BLaER1 treated with 17β-estradiol and CSF1 and Interleukin-3, amounts not matched to agents 10 nM and 100 nM (cell line): ENCODE measurements around the gene GPR78.

ENCODE experiments used
- H3K27ac ChIP-seq, 11 experiments: shearing (Covaris generic); formaldehyde crosslinking; 2 replicates each; pipeline ENCODE4 v1.8.1; 2022
- H3K27me3 ChIP-seq, 11 experiments: shearing (Covaris generic); formaldehyde crosslinking; 2 replicates each; pipeline ENCODE4 v1.8.1; 2022
- H3K36me3 ChIP-seq, 11 experiments: shearing (Covaris generic); formaldehyde crosslinking; 2 replicates each; pipeline ENCODE4 v1.8.1; 2022
- H3K4me1 ChIP-seq, 10 experiments: shearing (Covaris generic); formaldehyde crosslinking; 2 replicates each; pipeline ENCODE4 v1.8.1; 2022
- H3K4me2 ChIP-seq, 11 experiments: shearing (Covaris generic); formaldehyde crosslinking; 2 replicates each; pipeline ENCODE4 v1.8.1; 2022
- H3K4me3 ChIP-seq, 10 experiments: shearing (Covaris generic); formaldehyde crosslinking; 2 replicates each; pipeline ENCODE4 v1.8.1; 2022
- H3K9ac ChIP-seq, 11 experiments: shearing (Covaris generic); formaldehyde crosslinking; 2 replicates each; pipeline ENCODE4 v1.8.1; 2022
- H3K9me3 ChIP-seq, 11 experiments: shearing (Covaris generic); formaldehyde crosslinking; replicated peaks in 1 of 11; 2 replicates each; pipeline ENCODE4 v1.8.1; 2022
- H4K20me1 ChIP-seq, 11 experiments: shearing (Covaris generic); formaldehyde crosslinking; 2 replicates each; pipeline ENCODE4 v1.8.1; 2022
- Cebpa-rat ChIP-seq, 11 experiments: shearing (Covaris generic); IDR thresholded peaks; 2 replicates each; pipeline ENCODE4 v1.8.1; 2022

Gene GPR78

GRCh38 chr4:8543623-8544022 is 36.6 kb upstream of the GPR78 start:
- no peak for TF ChIP-seq Cebpa-rat (IDR thresholded peaks at IDR 0.05)
- Histone ChIP-seq H4K20me1 (peaks cover 0 to 55% (median 22%) of the 10 kb centered on the region in 11 experiments; a peak in 16 of 22 replicates), H3K9me3 (peaks cover 0 to 30% (median 0%) of the 10 kb centered on the region in 11 experiments; a peak in 10 of 22 replicates), H3K36me3 (no peaks in the 10 kb centered on the region), H3K27ac (no peak overlapping the region), H3K4me1 (peaks cover 44 to 76% (median 63%) of the 10 kb centered on the region in 10 experiments), H3K4me3 (no peak overlapping the region), H3K9ac (no peak overlapping the region), H3K4me2 (peak overlapping the region in 9 of 11 experiments; percentile 89 to 97 (median 93); a peak in 17 of 22 replicates), H3K27me3 (peaks cover 47 to 95% (median 78%) of the 10 kb centered on the region in 11 experiments)

GRCh38 chr4:8544282-8544681 is 35.9 kb upstream of the GPR78 start:
- peak overlapping the region; percentile 74 to 97 (median 92) for H3K4me2 ChIP-seq
- peaks cover 0 to 58% (median 22%) of the 10 kb centered on the region in 11 experiments; a peak in 16 of 22 replicates for H4K20me1 ChIP-seq
- peaks cover 43 to 72% (median 57%) of the 10 kb centered on the region in 10 experiments for H3K4me1 ChIP-seq
- peaks cover 47 to 96% (median 81%) of the 10 kb centered on the region in 11 experiments for H3K27me3 ChIP-seq
- peaks cover 0 to 30% (median 0%) of the 10 kb centered on the region in 11 experiments; a peak in 10 of 22 replicates for H3K9me3 ChIP-seq
- H3K27ac ChIP-seq, result no peak overlapping the region
- no peaks in the 10 kb centered on the region for H3K36me3 ChIP-seq
- H3K9ac ChIP-seq, result no peak overlapping the region
- H3K4me3 ChIP-seq, result peak overlapping the region in 2 of 10 experiments; percentile 18 to 26; a peak in 2 of 20 replicates
- TF ChIP-seq Cebpa-rat (IDR thresholded peaks at IDR 0.05), result no peak

GRCh38 chr4:8544741-8545438 is 35.3 kb upstream of the GPR78 start:
- H3K4me2 ChIP-seq, result peak overlapping the region; percentile 74 to 97 (median 92)
- H3K9ac ChIP-seq, result peak overlapping the region in 2 of 11 experiments; percentile 2 to 32; a peak in 2 of 22 replicates
- H3K9me3 ChIP-seq, result peaks cover 0 to 30% (median 0%) of the 10 kb centered on the region in 11 experiments; a peak in 10 of 22 replicates
- H3K4me3 ChIP-seq, result peak overlapping the region in 7 of 10 experiments; percentile 10 to 54 (median 26); a peak in 8 of 20 replicates
- H3K27me3 ChIP-seq, result peaks cover 50 to 96% (median 83%) of the 10 kb centered on the region in 11 experiments
- H3K27ac ChIP-seq, result no peak overlapping the region
- no peak for TF ChIP-seq Cebpa-rat (IDR thresholded peaks at IDR 0.05)
- H3K36me3 ChIP-seq, result no peaks in the 10 kb centered on the region
- H4K20me1 ChIP-seq, result peaks cover 0 to 64% (median 22%) of the 10 kb centered on the region in 11 experiments; a peak in 15 of 22 replicates
- H3K4me1 ChIP-seq, result peaks cover 37 to 66% (median 51%) of the 10 kb centered on the region in 10 experiments

GRCh38 chr4:8545439-8545765 is 34.8 kb upstream of the GPR78 start:
- Histone ChIP-seq H3K27me3 (peaks cover 56 to 98% (median 84%) of the 10 kb centered on the region in 11 experiments), H3K27ac (no peak overlapping the region), H3K4me3 (peak overlapping the region in 4 of 10 experiments; percentile 10 to 54 (median 30); a peak in 3 of 20 replicates), H3K36me3 (no peaks in the 10 kb centered on the region), H4K20me1 (peaks cover 0 to 64% (median 26%) of the 10 kb centered on the region in 11 experiments; a peak in 15 of 22 replicates), H3K4me1 (peaks cover 31 to 61% (median 46%) of the 10 kb centered on the region in 10 experiments), H3K9me3 (peaks cover 0 to 30% (median 0%) of the 10 kb centered on the region in 11 experiments; a peak in 10 of 22 replicates), H3K9ac (peak overlapping the region in 1 of 11 experiments; percentile 32; a peak in 2 of 22 replicates), H3K4me2 (peak overlapping the region; percentile 74 to 97 (median 92))
- TF ChIP-seq Cebpa-rat (IDR thresholded peaks at IDR 0.05), result no peak

GRCh38 chr4:8546766-8547107 is 33.5 kb upstream of the GPR78 start:
- Histone ChIP-seq H3K27ac (no peak overlapping the region), H4K20me1 (peaks cover 0 to 64% (median 30%) of the 10 kb centered on the region in 11 experiments; a peak in 15 of 22 replicates), H3K4me2 (peak overlapping the region in 10 of 11 experiments; percentile 1 to 65 (median 39); a peak in 12 of 22 replicates), H3K9ac (no peak overlapping the region), H3K27me3 (peaks cover 61 to 95% (median 85%) of the 10 kb centered on the region in 11 experiments), H3K36me3 (no peaks in the 10 kb centered on the region), H3K9me3 (peaks cover 0 to 36% (median 6%) of the 10 kb centered on the region in 11 experiments; a peak in 11 of 22 replicates), H3K4me1 (peaks cover 28 to 55% (median 43%) of the 10 kb centered on the region in 10 experiments), H3K4me3 (no peak overlapping the region)
- TF ChIP-seq Cebpa-rat (IDR thresholded peaks at IDR 0.05), result no peak

- Histone ChIP-seq H3K36me3 (no peaks in the 10 kb centered on the region), H3K4me1 (peaks cover 28 to 55% (median 43%) of the 10 kb centered on the region in 10 experiments), H3K9me3 (peaks cover 0 to 35% (median 6%) of the 10 kb centered on the region in 11 experiments; a peak in 11 of 22 replicates), H4K20me1 (peaks cover 0 to 62% (median 26%) of the 10 kb centered on the region in 11 experiments; a peak in 15 of 22 replicates), H3K4me2 (peak overlapping the region in 10 of 11 experiments; percentile 1 to 65 (median 39); a peak in 13 of 22 replicates), H3K27ac (no peak overlapping the region), H3K27me3 (peaks cover 60 to 90% (median 84%) of the 10 kb centered on the region in 11 experiments), H3K9ac (no peak overlapping the region), H3K4me3 (no peak overlapping the region)
- TF ChIP-seq Cebpa-rat (IDR thresholded peaks at IDR 0.05), result no peak
Measured at GRCh38 chr4:8547108-8547911, 32.9 kb upstream of the GPR78 start.

- no peak for TF ChIP-seq Cebpa-rat (IDR thresholded peaks at IDR 0.05)
- Histone ChIP-seq H3K9ac (no peak overlapping the region), H3K36me3 (no peaks in the 10 kb centered on the region), H3K27me3 (peaks cover 51 to 83% (median 76%) of the 10 kb centered on the region in 11 experiments), H3K9me3 (peaks cover 0 to 27% (median 6%) of the 10 kb centered on the region in 11 experiments; a peak in 11 of 22 replicates), H3K27ac (no peak overlapping the region), H3K4me1 (peaks cover 28 to 49% (median 41%) of the 10 kb centered on the region in 10 experiments), H4K20me1 (peaks cover 0 to 59% (median 26%) of the 10 kb centered on the region in 11 experiments; a peak in 15 of 22 replicates), H3K4me2 (peak overlapping the region in 5 of 11 experiments; percentile 45 to 65 (median 52); a peak in 9 of 22 replicates), H3K4me3 (no peak overlapping the region)
Measured at GRCh38 chr4:8547912-8548730, 32.1 kb upstream of the GPR78 start.
